Measurements from ENCODE around the gene TALDO1. TPM values are rescaled to one million over a fixed set of nuclear protein-coding genes. Genes with fewer than 3 reads are reported as not detected.

The TALDO1 gene
- total and polyA plus RNA-seq, 2 donors from 2014 or later = 175 to 312 TPM

- Histone ChIP-seq H3K9ac (ENCODE audit: low read length in 3 of 3) (no peak overlapping the region), H3K36me3 (ENCODE audit: control insufficient read depth in 2 of 3, insufficient read depth in 3 of 3, low read length in 3 of 3) (no peaks in the 10 kb centered on the region), H3K9me3 (ENCODE audit: control insufficient read depth in 2 of 3, insufficient read depth in 1 of 3, low read length in 3 of 3) (no peaks in the 10 kb centered on the region), H3K4me1 (ENCODE audit: control insufficient read depth in 2 of 3, insufficient read depth in 2 of 3, low read depth in 1 of 3, low read length in 3 of 3) (peaks cover 0 to 26% (median 12%) of the 10 kb centered on the region in 3 donors), H3K4me3 (ENCODE audit: low read length in 3 of 3) (no peak overlapping the region), H3K27ac (ENCODE audit: low read depth in 2 of 2, low read length in 2 of 2) (no peak overlapping the region), H3K27me3 (ENCODE audit: control insufficient read depth, insufficient read depth, low read length) (no peaks in the 10 kb centered on the region)
- FAIRE-seq = no peak
- no peak for TF ChIP-seq CTCF (IDR thresholded peaks at IDR 0.05; ENCODE audit: borderline replicate concordance, extremely low read depth, insufficient read depth)
- intact Hi-C loops (cut with DNase I) = no loop called here
- no peak for DNase-seq
These were observed 53.2 kb downstream of the TALDO1 start for GRCh38 chr11:800473-800872.

GRCh38 chr11:801097-801780, 54.0 kb downstream of the TALDO1 start:
- Histone ChIP-seq H3K27ac (ENCODE audit: low read depth in 2 of 2, low read length in 2 of 2) (no peak overlapping the region), H3K4me3 (ENCODE audit: low read length in 3 of 3) (no peak overlapping the region), H3K36me3 (ENCODE audit: control insufficient read depth in 2 of 3, insufficient read depth in 3 of 3, low read length in 3 of 3) (no peaks in the 10 kb centered on the region), H3K27me3 (ENCODE audit: control insufficient read depth, insufficient read depth, low read length) (no peaks in the 10 kb centered on the region), H3K9ac (ENCODE audit: low read length in 3 of 3) (no peak overlapping the region), H3K4me1 (ENCODE audit: control insufficient read depth in 2 of 3, insufficient read depth in 2 of 3, low read depth in 1 of 3, low read length in 3 of 3) (peaks cover 0 to 23% (median 12%) of the 10 kb centered on the region in 3 donors), H3K9me3 (ENCODE audit: control insufficient read depth in 2 of 3, insufficient read depth in 1 of 3, low read length in 3 of 3) (no peaks in the 10 kb centered on the region)
- TF ChIP-seq CTCF (IDR thresholded peaks at IDR 0.05; ENCODE audit: borderline replicate concordance, extremely low read depth, insufficient read depth) = no peak
- intact Hi-C loops (cut with DNase I) = no loop called here
- DNase-seq (no peak), FAIRE-seq (no peak)

GRCh38 chr11:802018-802617, 54.9 kb downstream of the TALDO1 start:
- TF ChIP-seq CTCF (IDR thresholded peaks at IDR 0.05; ENCODE audit: borderline replicate concordance, extremely low read depth, insufficient read depth) = no peak
- DNase-seq (no peak), FAIRE-seq (no peak)
- H3K27ac ChIP-seq (ENCODE audit: low read depth in 2 of 2, low read length in 2 of 2) = no peak overlapping the region
- H3K36me3 ChIP-seq (ENCODE audit: control insufficient read depth in 2 of 3, insufficient read depth in 3 of 3, low read length in 3 of 3) = no peaks in the 10 kb centered on the region
- no peak overlapping the region for H3K4me3 ChIP-seq (ENCODE audit: low read length in 3 of 3)
- H3K9me3 ChIP-seq (ENCODE audit: control insufficient read depth in 2 of 3, insufficient read depth in 1 of 3, low read length in 3 of 3) = no peaks in the 10 kb centered on the region
- intact Hi-C loops (cut with DNase I) = no loop called here
- no peak overlapping the region for H3K9ac ChIP-seq (ENCODE audit: low read length in 3 of 3)
- no peaks in the 10 kb centered on the region for H3K27me3 ChIP-seq (ENCODE audit: control insufficient read depth, insufficient read depth, low read length)
- peaks cover 0 to 14% (median 4%) of the 10 kb centered on the region in 3 donors for H3K4me1 ChIP-seq (ENCODE audit: control insufficient read depth in 2 of 3, insufficient read depth in 2 of 3, low read depth in 1 of 3, low read length in 3 of 3)

Data from kidney (tissue), 14 donors.